PC-3 (cell line): ENCODE measurements around the gene LPCAT1.

Experiments
- EZH2phosphoT487 ChIP-seq: fragments of 300-600 bp; sonication (generic); IDR thresholded peaks from 2 replicates; pipeline ENCODE4 v1.6.1; 2018; ENCODE audit warnings: mild to moderate bottlenecking, antibody characterized with exemption, low read length, borderline replicate concordance
- TF ChIP-seq, protein P1 (sequence below): fragments of 300-600 bp; sonication (generic); conservative IDR thresholded peaks from 2 replicates; pipeline ENCODE4 v1.5.1; 2017; ENCODE audit warnings: antibody characterized with exemption, low read depth, mild to moderate bottlenecking, low read length

DNA sequence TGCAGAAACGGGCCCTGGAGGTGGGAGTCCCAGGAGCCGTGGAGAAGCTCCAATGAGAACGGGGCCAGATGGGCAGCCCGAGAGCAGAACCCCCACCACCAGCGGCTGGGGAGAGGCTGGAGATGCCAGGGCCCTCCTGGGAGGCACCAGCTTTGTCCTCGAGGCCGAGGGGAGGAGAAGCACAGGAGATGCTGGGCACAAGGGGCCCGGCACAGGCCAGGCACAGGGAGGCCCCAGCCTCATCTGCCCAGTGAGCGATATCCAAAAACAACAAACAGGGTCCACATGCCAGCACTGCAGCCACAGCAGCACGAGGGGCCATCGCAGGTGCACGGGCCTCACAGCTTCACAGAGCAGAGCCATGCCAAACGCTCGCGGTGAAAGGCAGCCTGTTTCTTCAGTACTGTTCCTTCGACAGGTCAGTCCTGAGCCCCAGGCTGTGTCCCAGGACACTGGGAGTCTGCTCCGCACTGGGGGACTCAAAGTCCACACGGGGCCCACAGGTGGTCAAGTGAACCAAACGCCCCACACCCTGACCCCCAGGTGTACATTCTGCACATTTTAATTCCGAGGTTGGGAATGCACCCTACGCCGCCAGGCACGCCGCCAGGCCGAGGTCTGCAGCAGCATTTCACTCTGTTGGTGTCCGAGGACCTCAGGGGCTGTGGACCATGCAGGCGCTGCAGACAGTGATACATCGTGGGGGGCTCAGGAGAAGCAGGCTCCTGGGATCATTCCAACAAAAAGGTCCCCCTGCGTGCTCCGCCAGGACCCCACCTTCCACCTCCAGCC lies 9.5 kb downstream of the LPCAT1 start:
- TF ChIP-seq, protein P1, sequence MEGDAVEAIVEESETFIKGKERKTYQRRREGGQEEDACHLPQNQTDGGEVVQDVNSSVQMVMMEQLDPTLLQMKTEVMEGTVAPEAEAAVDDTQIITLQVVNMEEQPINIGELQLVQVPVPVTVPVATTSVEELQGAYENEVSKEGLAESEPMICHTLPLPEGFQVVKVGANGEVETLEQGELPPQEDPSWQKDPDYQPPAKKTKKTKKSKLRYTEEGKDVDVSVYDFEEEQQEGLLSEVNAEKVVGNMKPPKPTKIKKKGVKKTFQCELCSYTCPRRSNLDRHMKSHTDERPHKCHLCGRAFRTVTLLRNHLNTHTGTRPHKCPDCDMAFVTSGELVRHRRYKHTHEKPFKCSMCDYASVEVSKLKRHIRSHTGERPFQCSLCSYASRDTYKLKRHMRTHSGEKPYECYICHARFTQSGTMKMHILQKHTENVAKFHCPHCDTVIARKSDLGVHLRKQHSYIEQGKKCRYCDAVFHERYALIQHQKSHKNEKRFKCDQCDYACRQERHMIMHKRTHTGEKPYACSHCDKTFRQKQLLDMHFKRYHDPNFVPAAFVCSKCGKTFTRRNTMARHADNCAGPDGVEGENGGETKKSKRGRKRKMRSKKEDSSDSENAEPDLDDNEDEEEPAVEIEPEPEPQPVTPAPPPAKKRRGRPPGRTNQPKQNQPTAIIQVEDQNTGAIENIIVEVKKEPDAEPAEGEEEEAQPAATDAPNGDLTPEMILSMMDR = no peak
- no peak for TF ChIP-seq EZH2phosphoT487
